HG02852 (cell line): ENCODE measurements around the gene RSBN1.
"Not testable (repeated sequence)": the region's sequence is repeated elsewhere in the genome, so short reads cannot be mapped to it uniquely, and the experiment has no call there.

Experiments used
- ATAC-seq: cut with Tn5 transposase; IDR thresholded peaks from one replicate; pipeline ENCODE4 v1.9.1; 2021; ENCODE audit warnings: mild to moderate bottlenecking, moderate library complexity; ENCODE audit not compliant: unreplicated experiment

The RSBN1 gene

DNA sequence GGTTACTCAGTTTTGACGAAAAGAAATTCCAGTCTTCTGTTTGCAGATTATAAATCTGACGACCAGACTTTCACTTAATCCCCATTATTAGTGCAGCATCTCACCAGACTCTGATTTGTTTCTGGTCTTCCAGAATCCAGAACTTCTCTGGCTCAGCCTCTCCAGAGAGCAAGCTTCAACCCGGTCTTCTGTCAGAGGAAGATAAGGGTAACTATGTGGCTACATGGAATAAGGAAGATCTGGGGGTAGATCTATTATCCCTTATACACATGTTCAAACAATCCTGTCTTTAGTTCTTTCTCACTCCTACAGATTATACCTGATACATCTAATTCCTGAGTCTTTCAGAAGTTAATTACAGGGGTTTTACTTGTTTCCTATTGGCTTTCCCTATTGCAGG lies 62.9 kb downstream of the RSBN1 start:
- ATAC-seq, result no peak

DNA sequence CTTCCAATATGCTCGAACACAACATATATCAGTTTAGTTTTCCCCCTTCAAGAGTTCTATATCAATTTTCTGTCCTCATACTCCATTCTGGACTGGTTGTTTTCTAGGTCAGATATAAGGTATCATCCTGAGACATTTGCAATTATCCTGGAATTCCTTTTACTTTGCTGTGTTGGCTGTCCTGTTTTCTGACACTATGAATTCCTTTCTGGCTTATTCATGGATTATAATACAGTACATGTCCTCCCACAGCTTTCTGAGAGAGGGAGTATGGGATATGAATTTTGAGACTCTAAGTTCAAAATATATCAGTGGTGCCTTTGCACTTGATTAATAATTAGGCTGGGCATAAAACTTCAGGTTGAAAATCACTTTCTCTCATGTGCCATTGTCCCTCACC lies 64.9 kb downstream of the RSBN1 start:
- no peak for ATAC-seq

DNA sequence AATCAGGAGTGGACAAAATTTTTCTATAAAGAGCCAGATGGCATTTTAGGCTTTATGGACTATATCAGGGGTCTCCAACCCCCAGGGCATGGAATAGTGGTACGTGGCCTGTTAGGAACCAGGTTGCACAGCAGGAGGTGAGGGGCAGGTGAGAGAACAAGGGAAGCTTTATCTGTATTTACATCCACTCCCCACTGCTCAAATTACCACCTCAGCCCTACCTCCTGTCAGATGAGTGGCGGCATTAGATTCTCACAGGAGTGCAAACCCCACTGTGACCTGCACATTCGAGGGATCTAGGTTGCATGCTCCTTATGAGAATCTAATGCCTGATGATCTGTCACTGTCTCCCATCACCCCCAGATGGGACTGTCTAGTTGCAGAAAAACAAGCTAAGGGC lies 66.9 kb downstream of the RSBN1 start:
- ATAC-seq, result no peak

DNA sequence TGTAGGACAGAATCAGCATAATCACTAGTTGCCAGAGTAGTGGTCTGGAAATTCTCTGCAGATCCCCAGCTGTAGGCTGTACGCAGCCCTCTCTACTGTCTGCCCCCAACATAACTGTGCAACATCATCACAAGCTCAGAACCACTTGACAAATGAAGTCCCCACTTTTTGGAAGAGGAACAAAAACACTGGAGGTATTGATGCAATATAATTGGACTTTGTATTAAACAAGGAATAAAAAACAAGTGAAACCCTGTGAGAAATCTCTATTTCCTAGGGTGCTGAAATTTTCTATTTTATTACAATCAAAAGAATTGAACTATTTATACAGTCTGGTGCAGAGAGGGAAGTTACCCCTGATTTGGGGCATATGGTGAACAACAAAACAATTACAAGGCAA lies 68.2 kb downstream of the RSBN1 start:
- no peak for ATAC-seq

DNA sequence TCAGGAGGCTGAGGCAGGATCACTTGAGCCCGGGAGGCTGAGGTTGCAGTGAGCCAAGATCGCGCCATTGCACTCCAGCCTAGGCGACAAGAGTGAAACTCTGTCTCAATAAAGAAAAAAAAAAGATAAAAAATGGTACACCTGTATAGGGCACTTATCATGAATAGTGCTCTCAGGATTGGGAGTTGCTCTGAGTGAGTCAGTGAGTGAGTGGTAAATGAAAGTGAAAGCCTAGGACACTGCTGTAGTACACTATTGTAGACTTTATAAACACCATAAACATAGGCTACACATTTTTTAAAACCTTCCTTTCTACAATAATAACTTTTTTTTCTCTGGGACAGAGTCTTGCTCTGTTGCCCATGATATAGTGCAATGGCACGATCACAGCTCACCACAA lies 69.8 kb downstream of the RSBN1 start:
- no peak for ATAC-seq

DNA sequence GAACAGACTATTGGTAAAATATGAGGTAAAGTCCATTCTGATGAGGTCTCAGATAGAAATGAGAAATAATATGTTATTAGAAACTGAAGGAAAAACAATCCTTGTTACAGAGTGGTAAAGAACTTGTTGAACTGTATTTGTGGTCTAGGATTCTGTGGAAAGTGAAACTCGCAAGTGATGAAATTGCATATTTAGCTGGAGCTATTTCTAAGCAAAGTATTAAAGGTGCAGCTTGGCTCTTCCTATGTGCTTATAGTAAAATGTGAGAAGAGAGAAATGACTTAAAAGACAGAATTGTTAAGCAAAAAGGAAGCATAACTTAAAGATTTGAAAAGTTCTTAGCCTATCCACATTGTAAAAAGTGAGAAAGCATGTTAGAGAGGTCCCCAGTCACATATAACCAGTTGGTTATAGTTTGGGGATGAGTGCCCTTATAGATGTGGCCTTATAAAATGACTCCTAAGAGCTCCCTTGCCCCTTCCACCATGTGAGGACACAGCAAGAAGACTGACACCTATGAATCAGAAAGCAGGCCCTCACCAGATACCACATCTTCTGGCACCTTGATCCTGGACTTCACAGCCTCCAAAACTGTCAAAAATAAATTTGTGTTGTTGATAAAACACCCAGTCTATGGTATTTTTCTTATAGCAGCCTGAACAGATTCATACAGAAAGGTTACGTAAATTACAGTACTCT lies 77.8 kb downstream of the RSBN1 start:
- no peak for ATAC-seq

DNA sequence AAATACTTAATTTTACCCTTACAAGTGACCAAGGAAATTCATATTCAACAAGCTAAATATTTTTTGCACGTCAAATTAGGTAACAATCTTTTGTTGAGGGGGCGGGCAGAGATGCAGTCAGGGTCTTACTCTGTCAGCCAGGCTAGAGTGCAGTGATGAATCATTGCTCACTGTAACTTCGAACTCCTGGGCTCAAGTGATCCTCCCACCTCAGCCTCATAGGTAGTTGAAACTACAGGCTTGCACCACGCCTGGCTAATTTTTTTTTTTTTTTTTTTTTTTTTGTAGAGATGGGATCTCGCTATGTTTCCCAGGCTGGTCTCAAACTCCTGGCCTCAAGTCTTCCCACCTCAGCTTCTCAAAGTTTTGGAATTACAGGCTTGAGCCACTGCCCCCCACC lies 79.5 kb downstream of the RSBN1 start:
- ATAC-seq, result no peak

DNA sequence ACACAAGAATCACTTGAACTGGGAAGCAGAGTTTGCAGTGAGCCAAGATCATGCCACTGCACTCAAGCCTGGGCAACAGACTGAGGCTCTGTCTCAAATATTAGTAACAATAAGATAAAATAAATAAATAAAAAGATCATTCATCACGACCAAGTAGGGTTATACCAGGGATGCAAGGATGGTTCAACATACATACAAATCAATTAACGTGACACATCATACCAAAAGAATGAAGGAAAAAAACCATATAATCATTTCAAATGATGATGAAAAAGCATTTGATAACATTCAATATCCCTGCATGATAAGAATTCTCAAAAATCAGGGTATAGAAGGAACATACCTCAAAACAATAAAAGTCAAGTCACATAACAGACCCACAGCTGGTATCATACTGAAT lies 91.3 kb downstream of the RSBN1 start:
- ATAC-seq, result no peak

DNA sequence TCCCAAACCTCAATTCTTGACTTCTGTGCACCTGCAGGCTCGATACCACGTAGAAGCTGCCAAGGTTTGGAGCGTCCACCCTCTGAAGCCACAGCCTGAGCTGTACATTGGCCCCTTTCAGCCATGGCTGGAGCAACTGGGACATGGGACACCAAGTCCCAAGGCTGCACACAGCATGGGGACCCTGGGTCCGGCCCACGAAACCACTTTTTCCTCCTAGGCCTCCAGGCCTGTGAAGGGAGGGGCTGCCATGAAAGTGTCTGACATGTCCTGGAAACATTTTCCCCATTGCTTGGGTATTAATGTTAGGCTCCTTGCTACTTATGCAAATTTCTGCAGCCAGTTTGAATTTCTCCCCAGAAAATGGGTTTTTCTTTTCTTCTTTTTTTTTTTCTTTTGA lies 93.7 kb downstream of the RSBN1 start:
- not testable (repeated sequence) for ATAC-seq

DNA sequence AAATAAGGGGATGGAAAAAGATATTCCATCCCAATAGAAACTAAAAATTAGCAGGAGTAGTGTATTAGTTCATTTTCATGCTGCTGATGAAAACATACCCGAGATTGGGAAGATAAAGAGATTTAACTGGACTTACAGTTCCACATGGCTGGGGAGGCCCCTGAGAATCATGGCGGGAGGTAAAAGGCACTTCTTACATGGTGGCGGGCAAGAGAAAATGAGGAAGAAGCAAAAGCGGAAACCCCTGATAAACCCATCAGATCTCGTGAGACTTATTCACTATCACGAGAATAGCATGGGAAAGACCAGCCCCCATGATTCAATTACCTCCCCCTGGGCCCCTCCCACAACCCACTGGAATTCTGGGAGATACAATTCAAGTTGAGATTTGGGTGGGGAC lies 94.8 kb downstream of the RSBN1 start:
- ATAC-seq, result not testable (repeated sequence)

DNA sequence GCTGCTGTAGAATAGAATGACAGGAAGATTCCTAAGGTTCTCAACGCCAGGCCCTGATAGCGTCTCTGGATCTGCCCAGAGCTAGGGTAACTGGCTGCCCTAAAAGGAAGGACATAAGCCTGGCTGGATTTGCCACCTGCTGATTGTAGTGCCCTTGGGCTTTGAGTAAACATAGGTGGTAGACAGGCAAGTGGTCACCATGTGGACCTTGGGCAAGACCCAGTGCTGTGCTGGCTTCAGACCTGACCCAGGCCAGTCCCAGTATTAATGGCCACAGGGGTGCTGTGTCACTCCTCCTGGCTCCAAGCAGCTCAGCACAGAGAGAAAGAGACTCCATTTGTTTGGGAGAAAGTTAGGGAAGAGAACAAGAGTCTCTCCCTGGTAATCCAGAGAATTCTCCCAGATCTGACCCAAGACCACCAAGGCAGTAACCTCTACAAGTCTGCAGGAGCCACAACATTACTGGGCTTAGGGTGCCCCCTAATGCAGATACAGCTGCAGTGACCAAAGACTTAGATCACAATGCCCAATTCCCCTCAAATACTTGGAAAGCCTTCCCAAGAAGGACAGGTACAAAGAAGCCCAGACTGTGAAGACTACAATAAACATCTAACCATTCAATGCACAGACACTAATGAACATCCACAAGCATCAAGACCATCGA lies 97.5 kb downstream of the RSBN1 start:
- no peak for ATAC-seq
